MM.1S (cell line): ENCODE measurements around the gene KCNIP4.

ENCODE experiments used
- CTCF ChIP-seq: fragments of 300-600 bp; sonication (generic); IDR thresholded peaks from 2 replicates; pipeline ENCODE4 v1.5.1; 2016; ENCODE audit warnings: antibody characterized with exemption, low read length, mixed read lengths
- EZH2 ChIP-seq: fragments of 300-600 bp; sonication (generic); optimal IDR thresholded peaks from 2 replicates; pipeline ENCODE3; 2017; ENCODE audit warnings: low read depth, mild to moderate bottlenecking, antibody characterized with exemption, low read length, mixed read lengths
- EZH2phosphoT487 ChIP-seq: fragments of 300-600 bp; sonication (generic); IDR thresholded peaks from 2 replicates; pipeline ENCODE4 v1.6.1; 2018; ENCODE audit warnings: antibody characterized with exemption, low read length

- TF ChIP-seq CTCF, result no peak
- TF ChIP-seq EZH2, result no peak
- no peak for TF ChIP-seq EZH2phosphoT487
Observed at GRCh38 chr4:20895988-20896387, 1052.6 kb downstream of the KCNIP4 start.
